ENCODE results near the gene WNT8B.
A peak's percentile ranks its signal among the peaks of the same experiment; 100 is the strongest.

The WNT8B gene

DNA sequence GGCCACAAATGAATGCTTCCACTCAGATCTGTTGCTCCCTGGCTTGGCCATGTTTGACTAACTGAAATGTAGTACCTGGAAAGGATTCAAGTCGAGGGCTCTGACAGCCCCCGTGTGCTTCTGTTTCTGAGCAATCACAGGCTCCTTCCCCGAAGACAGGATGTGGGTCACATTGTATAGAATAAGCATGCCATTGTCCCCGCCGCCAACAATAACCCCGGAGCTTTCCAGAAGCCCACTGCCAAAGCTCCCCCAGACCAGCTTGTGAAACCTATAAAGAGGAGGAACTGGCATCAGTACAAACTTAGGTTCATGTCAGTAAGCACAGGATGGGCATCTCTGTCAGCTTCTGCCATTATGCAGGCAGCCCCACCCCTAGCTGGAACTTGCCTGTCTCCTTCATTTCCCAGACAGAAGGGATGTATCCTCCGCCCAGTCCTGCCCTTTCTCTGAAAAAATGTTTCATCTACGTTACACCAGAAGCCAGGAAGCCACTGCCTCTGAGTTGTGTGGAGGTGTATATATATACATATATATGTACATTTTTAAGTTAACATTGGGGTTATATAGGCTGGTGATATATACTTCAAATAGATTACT, 46.5 kb downstream of the WNT8B start:
- DNase-seq (ENCODE audit: low read depth in 1 of 2, low spot score in 1 of 2) = no peak
- in situ Hi-C loops (cut with HindIII; ENCODE audit: low pct_unique_long_range_greater_than_20kb, low sequenced_read_pairs) = no loop called here
- TF ChIP-seq JUND (IDR thresholded peaks at IDR 0.05; ENCODE audit: low read depth) = no peak

DNA sequence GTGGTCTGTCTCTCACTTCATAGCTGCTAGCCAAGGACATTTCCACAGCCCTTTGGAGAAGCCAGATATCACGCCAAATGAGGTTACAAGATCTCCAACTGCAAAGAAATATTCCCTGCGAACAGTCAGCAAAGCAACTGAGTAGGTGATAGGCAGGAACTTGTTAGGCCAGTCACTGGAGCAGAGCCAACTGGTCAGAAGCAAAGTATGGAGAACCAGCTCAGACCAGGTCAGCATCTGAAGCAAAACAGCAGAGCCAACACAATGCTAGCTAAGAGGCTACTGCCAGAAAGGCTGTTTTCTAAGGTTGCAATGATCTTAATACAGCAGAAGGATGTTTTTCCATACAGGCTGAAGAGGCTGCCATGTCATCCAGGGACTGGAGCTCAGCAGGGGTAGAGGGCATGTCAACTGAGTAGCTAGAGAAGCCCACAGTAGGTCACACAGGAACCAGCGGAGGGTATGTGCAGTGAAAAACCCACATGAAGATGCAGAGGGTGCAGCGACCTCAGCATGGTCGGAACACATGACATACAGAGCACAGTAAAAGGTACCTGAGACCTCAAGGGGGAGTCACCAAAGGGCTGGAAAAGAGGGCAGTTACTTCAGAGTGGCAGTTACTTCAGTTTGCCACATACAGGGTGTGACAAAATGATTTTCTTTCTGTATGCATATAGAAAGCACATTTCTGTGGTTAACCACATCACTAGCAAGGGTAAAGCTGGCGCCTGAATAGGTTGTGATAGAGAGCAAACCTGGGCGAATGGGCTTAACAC, 47.9 kb downstream of the WNT8B start:
- DNase-seq (ENCODE audit: low read depth in 1 of 2, low spot score in 1 of 2) = peak; percentile 42 to 70
- no peak for TF ChIP-seq JUND (IDR thresholded peaks at IDR 0.05; ENCODE audit: low read depth)
- in situ Hi-C loops (cut with HindIII; ENCODE audit: low pct_unique_long_range_greater_than_20kb, low sequenced_read_pairs) = no loop called here

DNA sequence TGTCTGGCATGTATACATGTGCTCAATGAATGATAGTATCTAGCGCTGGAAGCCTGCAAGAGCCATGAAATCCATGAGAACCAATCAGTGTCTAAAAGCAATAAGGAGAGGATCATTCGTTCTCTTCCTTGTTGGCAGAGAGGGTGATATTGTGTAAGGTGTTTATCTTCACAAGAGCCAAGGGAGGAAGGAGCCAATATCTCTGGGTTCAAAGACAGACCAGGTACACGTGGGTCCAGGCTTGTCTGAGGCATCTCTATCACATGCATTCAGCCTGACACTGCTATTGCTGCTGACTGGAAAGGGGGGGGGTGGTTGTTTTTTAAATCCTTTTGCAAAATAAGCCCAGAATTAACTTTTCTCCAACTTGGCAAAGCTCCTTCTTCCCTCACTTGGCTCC, 52.8 kb downstream of the WNT8B start:
- in situ Hi-C loops (cut with HindIII; ENCODE audit: low pct_unique_long_range_greater_than_20kb, low sequenced_read_pairs) = no loop called here
- no peak for TF ChIP-seq JUND (IDR thresholded peaks at IDR 0.05; ENCODE audit: low read depth)
- DNase-seq (ENCODE audit: low read depth in 1 of 2, low spot score in 1 of 2) = no peak

DNA sequence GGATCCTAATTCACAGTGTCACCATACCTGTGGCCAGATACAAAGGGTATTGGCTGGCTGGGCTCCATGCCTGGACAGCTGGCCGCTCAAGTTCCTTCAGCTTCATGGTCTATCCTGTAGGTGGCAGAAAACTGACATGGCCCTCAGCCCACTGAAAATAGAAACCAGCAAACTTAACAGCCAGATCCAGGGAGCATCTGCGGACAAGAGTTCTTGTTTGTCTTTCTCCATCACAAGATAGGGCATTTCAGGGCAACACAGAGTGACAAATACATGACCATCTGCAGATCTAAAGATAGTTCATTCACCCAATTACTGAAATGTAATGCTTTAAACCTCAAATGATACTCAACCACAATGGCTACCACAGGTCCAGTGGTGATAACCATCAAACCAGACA, 54.0 kb downstream of the WNT8B start:
- DNase-seq (ENCODE audit: low read depth in 1 of 2, low spot score in 1 of 2) = peak in 1 of 2 experiments; percentile 63
- in situ Hi-C loops (cut with HindIII; ENCODE audit: low pct_unique_long_range_greater_than_20kb, low sequenced_read_pairs) = no loop called here
- no peak for TF ChIP-seq JUND (IDR thresholded peaks at IDR 0.05; ENCODE audit: low read depth)

DNA sequence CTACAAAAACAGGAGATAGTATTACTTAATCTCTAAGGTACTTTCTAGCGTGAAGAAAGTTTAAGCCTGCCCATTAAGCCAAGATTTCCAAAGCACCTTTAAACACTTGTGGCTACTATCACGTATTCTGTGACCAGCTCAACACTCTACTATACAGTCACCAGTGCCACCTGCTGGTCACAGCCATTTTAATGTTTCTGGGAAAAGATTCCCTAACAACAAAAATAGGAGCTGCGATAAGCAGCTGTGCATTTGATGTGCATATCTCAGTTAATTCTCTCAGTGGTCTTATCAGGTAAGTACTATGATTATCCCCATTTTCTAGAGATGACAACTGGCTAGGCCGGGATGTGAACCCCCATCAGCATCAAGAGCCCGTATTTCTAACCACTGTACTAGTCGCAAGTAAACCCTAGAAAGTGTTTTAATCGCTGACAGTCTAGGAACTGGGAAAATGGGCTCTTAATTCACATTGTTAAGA, 56.0 kb downstream of the WNT8B start:
- in situ Hi-C loops (cut with HindIII; ENCODE audit: low pct_unique_long_range_greater_than_20kb, low sequenced_read_pairs) = no loop called here
- no peak for TF ChIP-seq JUND (IDR thresholded peaks at IDR 0.05; ENCODE audit: low read depth)
- DNase-seq (ENCODE audit: low read depth in 1 of 2, low spot score in 1 of 2) = peak; percentile 69 to 78

DNA sequence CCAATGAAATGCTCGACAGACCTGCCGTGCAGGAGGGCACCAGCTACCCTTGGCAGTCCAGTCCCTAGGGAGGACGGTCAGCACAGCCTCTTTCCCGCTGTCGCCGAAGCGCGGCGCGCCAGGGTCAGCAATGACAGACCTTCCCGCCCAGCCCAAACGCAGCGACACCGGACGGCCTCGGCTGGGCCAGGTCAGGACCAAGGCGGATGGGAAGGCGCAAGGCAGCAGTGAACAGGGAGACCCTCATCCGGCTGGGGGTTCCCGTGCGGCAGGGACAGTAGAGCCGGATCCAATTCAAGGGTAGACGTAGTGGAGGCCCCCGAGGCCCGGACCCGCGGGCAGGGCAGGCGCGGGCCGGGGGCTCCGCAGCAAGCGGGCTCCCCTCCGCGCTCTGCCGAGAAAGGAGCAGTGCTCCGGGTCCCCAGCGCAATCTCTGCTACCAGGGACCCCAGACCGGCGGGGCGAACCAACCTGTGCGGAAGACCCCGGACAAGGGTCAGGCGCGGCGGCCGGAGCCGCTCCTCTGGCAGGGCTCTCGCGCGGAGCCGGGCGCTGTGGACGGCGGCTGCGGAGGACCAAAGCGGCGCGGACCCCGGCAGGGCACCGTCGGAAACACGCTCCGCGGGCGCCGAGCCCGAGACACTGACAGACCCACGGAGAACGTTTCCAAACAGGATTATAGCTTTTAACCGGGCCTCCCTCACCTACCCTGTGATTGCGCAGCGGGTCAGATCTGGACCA, 56.7 kb downstream of the WNT8B start, which contains the start of gene SEC31B:
TSS of gene SEC31B (minus strand) at position 551 of the 741 bp plus-strand sequence. CDS start 2,909 bp downstream, outside the sequence.
- DNase-seq (ENCODE audit: low read depth in 1 of 2, low spot score in 1 of 2) = no peak
- in situ Hi-C loops (cut with HindIII; ENCODE audit: low pct_unique_long_range_greater_than_20kb, low sequenced_read_pairs) = no loop called here
- TF ChIP-seq JUND (IDR thresholded peaks at IDR 0.05; ENCODE audit: low read depth) = no peak

DNA sequence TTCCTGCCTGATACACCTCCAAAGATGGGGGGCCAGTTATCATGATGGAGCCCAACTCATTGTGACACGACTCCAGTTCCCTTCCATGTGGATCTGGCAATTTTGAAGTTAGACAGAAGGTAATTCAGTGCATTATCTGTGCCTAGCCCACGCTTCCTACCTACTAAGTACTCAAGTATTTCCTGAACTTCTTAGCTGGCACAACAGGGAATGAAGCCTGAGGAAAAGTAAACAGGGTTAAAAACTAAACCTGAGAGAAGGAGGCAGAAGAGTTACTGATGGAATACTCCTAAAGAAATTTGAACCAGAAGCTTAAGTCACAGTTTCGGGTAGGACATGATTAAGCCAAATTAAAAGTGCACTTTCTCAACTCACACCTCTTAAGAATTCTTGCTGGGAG, 58.0 kb downstream of the WNT8B start:
- no peak for TF ChIP-seq JUND (IDR thresholded peaks at IDR 0.05; ENCODE audit: low read depth)
- DNase-seq (ENCODE audit: low read depth in 1 of 2, low spot score in 1 of 2) = no peak
- in situ Hi-C loops (cut with HindIII; ENCODE audit: low pct_unique_long_range_greater_than_20kb, low sequenced_read_pairs) = no loop called here

DNA sequence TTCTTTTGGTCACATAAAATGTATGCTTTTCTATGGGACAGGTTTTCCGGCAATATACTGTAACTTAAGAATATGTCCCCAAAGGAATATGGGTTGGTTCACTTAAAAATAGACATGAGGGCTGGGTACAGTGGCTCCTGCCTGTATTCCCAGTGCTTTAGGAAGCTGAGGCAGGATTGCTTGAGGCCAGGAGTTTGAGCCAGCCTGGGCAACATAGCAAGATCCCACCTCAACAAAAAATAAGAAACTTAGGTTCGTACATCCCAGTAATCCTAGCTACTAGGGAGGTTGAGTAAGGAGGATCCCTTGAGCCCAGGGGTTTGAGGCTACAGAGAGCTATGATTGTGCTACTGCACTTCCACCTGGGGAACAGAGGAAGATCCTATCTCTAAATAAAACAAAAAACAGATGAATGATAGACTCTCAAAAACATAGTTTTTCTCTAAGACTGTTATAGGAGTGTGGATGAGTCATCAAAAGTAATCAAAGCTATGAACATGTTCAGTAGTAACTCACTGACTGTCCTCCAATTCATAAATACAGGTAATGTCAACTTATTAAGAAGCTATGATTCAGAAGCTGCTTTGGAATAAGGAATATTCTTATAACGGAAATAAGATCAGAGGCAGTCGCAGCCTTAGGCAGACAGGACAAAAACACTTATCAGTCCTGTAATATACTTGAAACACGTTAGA, 59.4 kb downstream of the WNT8B start:
- no peak for TF ChIP-seq JUND (IDR thresholded peaks at IDR 0.05; ENCODE audit: low read depth)
- no peak for DNase-seq (ENCODE audit: low read depth in 1 of 2, low spot score in 1 of 2)
- in situ Hi-C loops (cut with HindIII; ENCODE audit: low pct_unique_long_range_greater_than_20kb, low sequenced_read_pairs) = no loop called here

DNA sequence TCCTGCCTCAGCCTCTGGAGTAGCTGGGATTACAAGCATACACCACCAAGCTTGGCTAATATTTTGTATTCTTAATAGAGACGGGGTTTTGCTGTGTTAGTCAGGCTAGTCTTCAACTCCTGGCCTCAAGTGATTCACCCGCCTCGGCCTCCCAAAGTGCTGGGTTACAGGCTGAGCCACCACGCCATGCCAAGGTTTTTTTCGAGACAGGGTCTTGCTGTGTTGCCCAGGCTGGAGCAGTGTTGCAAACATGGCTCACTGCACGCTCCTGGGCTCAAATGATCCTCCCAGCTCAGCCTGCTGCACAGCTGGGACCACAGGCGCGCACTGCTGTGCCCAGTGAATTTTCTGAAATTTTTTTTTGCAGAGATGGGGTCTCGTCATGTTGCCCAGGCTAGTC, 60.1 kb downstream of the WNT8B start:
- in situ Hi-C loops (cut with HindIII; ENCODE audit: low pct_unique_long_range_greater_than_20kb, low sequenced_read_pairs) = no loop called here
- DNase-seq (ENCODE audit: low read depth in 1 of 2, low spot score in 1 of 2) = no peak
- no peak for TF ChIP-seq JUND (IDR thresholded peaks at IDR 0.05; ENCODE audit: low read depth)

DNA sequence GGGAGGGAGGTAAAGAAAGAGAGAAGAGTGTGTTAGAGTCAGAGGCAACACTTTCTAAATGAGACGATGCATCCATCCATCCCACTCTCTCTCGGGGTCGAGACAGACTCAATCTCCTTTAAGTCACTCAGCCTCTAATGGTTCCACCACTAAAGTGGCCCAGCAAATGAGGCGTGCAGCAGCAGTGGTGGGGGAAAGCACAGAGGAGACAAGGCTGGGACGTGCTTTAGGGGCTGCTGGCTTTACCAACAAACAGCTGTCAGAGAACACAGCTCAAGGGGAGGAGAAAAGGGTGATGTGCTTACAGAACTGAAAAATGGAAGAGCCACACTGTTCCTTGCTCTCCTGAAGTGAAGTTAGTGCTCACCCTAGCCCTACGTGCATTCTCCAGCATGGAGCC, 61.4 kb downstream of the WNT8B start:
- in situ Hi-C loops (cut with HindIII; ENCODE audit: low pct_unique_long_range_greater_than_20kb, low sequenced_read_pairs) = no loop called here
- no peak for TF ChIP-seq JUND (IDR thresholded peaks at IDR 0.05; ENCODE audit: low read depth)
- DNase-seq (ENCODE audit: low read depth in 1 of 2, low spot score in 1 of 2) = no peak

DNA sequence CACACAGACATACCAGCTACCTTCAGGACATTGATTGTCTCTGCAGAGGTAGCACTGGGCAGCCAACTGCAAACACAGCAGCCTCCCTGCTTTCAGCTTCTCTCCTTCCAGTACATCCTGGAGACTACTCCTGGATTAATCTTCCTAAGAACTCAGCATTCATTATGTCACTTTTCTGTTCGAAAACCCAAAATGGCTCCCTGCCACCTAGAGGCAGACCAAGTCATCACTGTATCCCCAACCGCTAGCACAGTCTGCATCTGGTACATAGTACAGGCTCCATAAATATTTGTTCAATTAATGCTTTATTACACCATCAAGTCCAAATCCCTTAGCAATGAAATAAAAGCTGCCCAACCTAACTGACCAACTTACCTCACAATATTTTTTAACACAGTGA, 61.8 kb downstream of the WNT8B start:
- no peak for TF ChIP-seq JUND (IDR thresholded peaks at IDR 0.05; ENCODE audit: low read depth)
- no peak for DNase-seq (ENCODE audit: low read depth in 1 of 2, low spot score in 1 of 2)
- in situ Hi-C loops (cut with HindIII; ENCODE audit: low pct_unique_long_range_greater_than_20kb, low sequenced_read_pairs) = no loop called here

DNA sequence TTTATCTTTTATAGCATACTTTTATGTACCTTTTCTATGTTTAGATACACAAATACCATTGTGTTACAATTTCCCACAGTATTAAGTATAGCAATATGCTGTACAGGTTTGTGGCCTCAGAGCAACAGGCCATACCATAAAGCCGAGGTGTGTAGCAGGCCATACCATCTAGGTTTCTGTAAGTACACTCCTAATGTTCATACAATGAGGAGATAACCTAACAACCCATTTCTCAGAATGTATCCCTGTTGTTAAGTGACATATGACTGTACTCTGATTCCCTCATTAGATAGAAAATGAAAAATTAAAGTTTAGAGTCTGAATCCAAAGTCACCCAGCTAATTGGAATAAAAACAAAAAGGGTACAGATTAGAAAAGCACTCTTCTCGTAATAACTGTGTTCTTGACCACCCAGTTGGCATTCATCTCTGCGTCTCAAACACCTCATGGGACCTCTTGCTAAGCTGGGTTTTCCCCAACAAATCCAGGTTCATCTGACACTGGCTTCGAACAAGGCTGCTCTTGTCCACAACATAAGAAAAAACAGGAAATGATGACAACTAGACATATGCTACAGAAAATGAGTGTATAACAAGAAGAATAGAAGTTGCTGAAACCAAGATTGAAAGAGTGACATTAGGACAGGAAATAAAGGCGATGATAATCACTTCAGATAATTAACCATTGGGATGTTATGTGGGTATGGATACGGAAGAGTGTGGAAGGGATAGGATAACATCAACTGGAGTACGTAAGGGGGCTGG, 65.5 kb downstream of the WNT8B start:
- no peak for DNase-seq (ENCODE audit: low read depth in 1 of 2, low spot score in 1 of 2)
- TF ChIP-seq JUND (IDR thresholded peaks at IDR 0.05; ENCODE audit: low read depth) = no peak
- in situ Hi-C loops (cut with HindIII; ENCODE audit: low pct_unique_long_range_greater_than_20kb, low sequenced_read_pairs) = no loop called here

Data from T47D (cell line).